Neural cell (in vitro differentiated cells): ENCODE results near the gene HDAC3.

Experiments
- EP300 ChIP-seq: fragments of 450-650 bp; conservative IDR thresholded peaks from 2 replicates; pipeline ENCODE4 v1.6.1; 2014; ENCODE audit warnings: antibody characterized with exemption, mild to moderate bottlenecking, moderate library complexity; ENCODE audit not compliant: poor library complexity, severe bottlenecking
- EZH2 ChIP-seq: fragments of 200-600, 300-800 bp; shearing (Covaris generic), sonication (generic); IDR thresholded peaks from 2 replicates; pipeline ENCODE4 v1.6.1; 2014; ENCODE audit warnings: antibody characterized with exemption, low read length, borderline replicate concordance, mild to moderate bottlenecking; ENCODE audit not compliant: insufficient read depth, poor library complexity, severe bottlenecking
- POLR2AphosphoS5 ChIP-seq: IDR thresholded peaks from 2 replicates; pipeline ENCODE4 v1.6.1; 2012
- RAD21 ChIP-seq: fragments of 450-650 bp; conservative IDR thresholded peaks from 2 replicates; pipeline ENCODE4 v1.6.1; 2014; ENCODE audit warnings: antibody characterized with exemption, mild to moderate bottlenecking, moderate library complexity
- SMC3 ChIP-seq: fragments of 450-650 bp; conservative IDR thresholded peaks from 2 replicates; pipeline ENCODE4 v1.6.1; 2014; ENCODE audit warnings: antibody characterized with exemption, mild to moderate bottlenecking, moderate library complexity; ENCODE audit not compliant: poor library complexity
- TF ChIP-seq, protein P1 (sequence below): fragments of 450-650 bp; IDR thresholded peaks from 2 replicates; pipeline ENCODE4 v1.5.1; 2014; ENCODE audit warnings: antibody characterized with exemption, mild to moderate bottlenecking, moderate library complexity; ENCODE audit not compliant: poor library complexity, severe bottlenecking

GRCh38 chr5:141677415-141677814 lies 40.8 kb upstream of the HDAC3 start:
- TF ChIP-seq POLR2AphosphoS5 (no peak), EP300 (no peak), RAD21 (no peak), EZH2 (no peak), SMC3 (no peak)
- TF ChIP-seq, protein P1, sequence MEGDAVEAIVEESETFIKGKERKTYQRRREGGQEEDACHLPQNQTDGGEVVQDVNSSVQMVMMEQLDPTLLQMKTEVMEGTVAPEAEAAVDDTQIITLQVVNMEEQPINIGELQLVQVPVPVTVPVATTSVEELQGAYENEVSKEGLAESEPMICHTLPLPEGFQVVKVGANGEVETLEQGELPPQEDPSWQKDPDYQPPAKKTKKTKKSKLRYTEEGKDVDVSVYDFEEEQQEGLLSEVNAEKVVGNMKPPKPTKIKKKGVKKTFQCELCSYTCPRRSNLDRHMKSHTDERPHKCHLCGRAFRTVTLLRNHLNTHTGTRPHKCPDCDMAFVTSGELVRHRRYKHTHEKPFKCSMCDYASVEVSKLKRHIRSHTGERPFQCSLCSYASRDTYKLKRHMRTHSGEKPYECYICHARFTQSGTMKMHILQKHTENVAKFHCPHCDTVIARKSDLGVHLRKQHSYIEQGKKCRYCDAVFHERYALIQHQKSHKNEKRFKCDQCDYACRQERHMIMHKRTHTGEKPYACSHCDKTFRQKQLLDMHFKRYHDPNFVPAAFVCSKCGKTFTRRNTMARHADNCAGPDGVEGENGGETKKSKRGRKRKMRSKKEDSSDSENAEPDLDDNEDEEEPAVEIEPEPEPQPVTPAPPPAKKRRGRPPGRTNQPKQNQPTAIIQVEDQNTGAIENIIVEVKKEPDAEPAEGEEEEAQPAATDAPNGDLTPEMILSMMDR = peak; percentile 12
